Ishikawa (cell line): ENCODE results near the gene ARHGAP26.

Experiments used
- CREB1 ChIP-seq: IDR thresholded peaks from 2 replicates; pipeline ENCODE4 v1.6.1; 2012; ENCODE audit warnings: low read depth
- EGR1 ChIP-seq: IDR thresholded peaks from 2 replicates; pipeline ENCODE4 v1.6.1; 2012
- EP300 ChIP-seq: IDR thresholded peaks from 2 replicates; pipeline ENCODE4 v1.6.1; 2012; ENCODE audit warnings: borderline replicate concordance
- RAD21 ChIP-seq: IDR thresholded peaks from 2 replicates; pipeline ENCODE4 v1.6.1; 2012; ENCODE audit warnings: low read depth
- REST ChIP-seq: IDR thresholded peaks from 2 replicates; pipeline ENCODE4 v1.6.1; 2012; ENCODE audit warnings: low read depth, mild to moderate bottlenecking
- TAF1 ChIP-seq: IDR thresholded peaks from 2 replicates; pipeline ENCODE4 v1.6.1; 2012; ENCODE audit warnings: low read depth, mild to moderate bottlenecking
- TEAD4 ChIP-seq: IDR thresholded peaks from 2 replicates; pipeline ENCODE4 v1.6.1; 2012

GRCh38 chr5:143017541-143017940 is 247.4 kb downstream of the ARHGAP26 start:
- TF ChIP-seq TEAD4 (no peak), REST (no peak), EP300 (no peak), RAD21 (no peak), EGR1 (no peak), CREB1 (no peak), TAF1 (no peak)
